BLaER1 treated with 17β-estradiol and CSF1 and Interleukin-3, amounts not matched to agents 10 nM and 100 nM (cell line): ENCODE measurements around the gene DCLK1.
A peak's percentile ranks its signal among the peaks of the same experiment; 100 is the strongest.
"Not testable (repeated sequence)": the region's sequence is repeated elsewhere in the genome, so short reads cannot be mapped to it uniquely, and the experiment has no call there.

Experiments
- H3K27ac ChIP-seq, 11 experiments: shearing (Covaris generic); formaldehyde crosslinking; 2 replicates each; pipeline ENCODE4 v1.8.1; 2022
- H3K27me3 ChIP-seq, 11 experiments: shearing (Covaris generic); formaldehyde crosslinking; 2 replicates each; pipeline ENCODE4 v1.8.1; 2022
- H3K36me3 ChIP-seq, 11 experiments: shearing (Covaris generic); formaldehyde crosslinking; 2 replicates each; pipeline ENCODE4 v1.8.1; 2022
- H3K4me1 ChIP-seq, 10 experiments: shearing (Covaris generic); formaldehyde crosslinking; 2 replicates each; pipeline ENCODE4 v1.8.1; 2022
- H3K4me2 ChIP-seq, 11 experiments: shearing (Covaris generic); formaldehyde crosslinking; 2 replicates each; pipeline ENCODE4 v1.8.1; 2022
- H3K4me3 ChIP-seq, 10 experiments: shearing (Covaris generic); formaldehyde crosslinking; 2 replicates each; pipeline ENCODE4 v1.8.1; 2022
- H3K9ac ChIP-seq, 11 experiments: shearing (Covaris generic); formaldehyde crosslinking; 2 replicates each; pipeline ENCODE4 v1.8.1; 2022
- H3K9me3 ChIP-seq, 11 experiments: shearing (Covaris generic); formaldehyde crosslinking; replicated peaks in 1 of 11; 2 replicates each; pipeline ENCODE4 v1.8.1; 2022
- H4K20me1 ChIP-seq, 11 experiments: shearing (Covaris generic); formaldehyde crosslinking; 2 replicates each; pipeline ENCODE4 v1.8.1; 2022
- Cebpa-rat ChIP-seq, 11 experiments: shearing (Covaris generic); IDR thresholded peaks; 2 replicates each; pipeline ENCODE4 v1.8.1; 2022

DCLK1 gene

DNA sequence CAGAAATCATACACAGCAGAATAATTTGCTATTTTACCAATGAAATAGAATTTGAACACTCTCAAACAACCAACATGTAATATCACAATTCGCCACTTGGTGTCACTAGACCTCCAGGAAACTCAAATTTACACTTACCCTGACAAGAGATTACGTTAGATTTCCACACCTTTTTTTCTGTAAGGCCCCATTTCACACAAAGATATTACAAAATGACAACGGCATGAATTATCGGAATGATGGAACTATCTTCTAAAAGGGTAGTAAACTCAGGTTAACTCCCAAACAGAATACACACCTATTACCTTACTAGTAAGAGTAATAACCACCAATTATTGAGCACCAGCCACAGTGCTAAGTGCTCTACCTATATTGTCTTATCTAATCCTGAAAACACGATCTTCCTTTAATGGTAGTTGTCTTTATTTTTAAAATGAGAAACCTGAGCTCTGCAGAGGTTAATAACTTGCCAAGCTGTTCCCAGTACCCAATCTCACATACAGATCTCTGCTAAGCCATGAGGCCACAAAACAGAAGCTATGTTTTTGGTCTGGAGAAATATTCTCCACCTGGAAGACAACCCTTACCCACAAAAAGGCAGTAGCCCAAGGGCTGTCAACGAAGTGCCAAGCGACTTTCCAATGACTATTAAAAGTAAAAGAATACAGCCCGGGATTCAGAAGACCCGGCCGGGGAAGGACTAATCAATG lies 152.4 kb downstream of the DCLK1 start:
- H3K9me3 ChIP-seq = peaks cover 0 to 29% (median 14%) of the 10 kb centered on the region in 11 experiments; a peak in 16 of 22 replicates
- H3K4me1 ChIP-seq = peaks cover 0 to 30% (median 6%) of the 10 kb centered on the region in 10 experiments; a peak in 12 of 20 replicates
- H3K4me2 ChIP-seq = peak overlapping the region in 3 of 11 experiments; percentile 67 to 69 (median 67); a peak in 6 of 22 replicates
- H4K20me1 ChIP-seq = no peaks in the 10 kb centered on the region
- H3K9ac ChIP-seq = peak overlapping the region in 2 of 11 experiments; percentile 7 to 8; a peak in 1 of 22 replicates
- peak overlapping the region in 4 of 11 experiments; percentile 8 to 58 (median 54); a peak in 5 of 22 replicates for H3K27ac ChIP-seq
- H3K27me3 ChIP-seq = no peaks in the 10 kb centered on the region
- no peaks in the 10 kb centered on the region for H3K36me3 ChIP-seq
- no peak overlapping the region for H3K4me3 ChIP-seq
- no peak for TF ChIP-seq Cebpa-rat (IDR thresholded peaks at IDR 0.05)

DNA sequence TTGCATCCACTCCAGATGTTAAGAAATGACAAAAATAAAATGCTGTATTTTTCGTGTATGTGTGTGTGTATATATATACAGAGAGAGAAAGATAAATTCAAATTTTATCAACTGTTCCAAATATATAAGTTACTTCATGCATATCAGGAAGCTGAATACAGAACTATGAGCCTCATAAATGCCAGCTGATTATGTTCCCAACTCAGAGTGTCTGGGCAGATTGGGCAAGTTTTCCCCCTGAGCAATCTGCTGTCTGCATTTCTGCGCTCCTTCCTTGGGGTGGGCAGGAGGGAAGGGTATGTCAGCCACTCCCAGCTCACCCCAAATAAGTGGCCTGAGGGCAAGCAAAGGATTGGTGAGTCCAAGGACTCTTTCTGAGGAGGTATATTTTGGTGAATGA lies 154.1 kb downstream of the DCLK1 start:
- peaks cover 0 to 30% (median 6%) of the 10 kb centered on the region in 10 experiments; a peak in 12 of 20 replicates for H3K4me1 ChIP-seq
- H3K9ac ChIP-seq = 0 out of 22 replicates have a peak overlapping the region, but pooled peaks of 1 of the 11 experiments have one; percentile 15
- H3K4me2 ChIP-seq = no peak overlapping the region
- no peaks in the 10 kb centered on the region for H3K27me3 ChIP-seq
- H3K4me3 ChIP-seq = no peak overlapping the region
- no peak for TF ChIP-seq Cebpa-rat (IDR thresholded peaks at IDR 0.05)
- H3K27ac ChIP-seq = no peak overlapping the region
- no peaks in the 10 kb centered on the region for H4K20me1 ChIP-seq
- H3K9me3 ChIP-seq = peaks cover 0 to 39% (median 17%) of the 10 kb centered on the region in 11 experiments; a peak in 16 of 22 replicates
- no peaks in the 10 kb centered on the region for H3K36me3 ChIP-seq

DNA sequence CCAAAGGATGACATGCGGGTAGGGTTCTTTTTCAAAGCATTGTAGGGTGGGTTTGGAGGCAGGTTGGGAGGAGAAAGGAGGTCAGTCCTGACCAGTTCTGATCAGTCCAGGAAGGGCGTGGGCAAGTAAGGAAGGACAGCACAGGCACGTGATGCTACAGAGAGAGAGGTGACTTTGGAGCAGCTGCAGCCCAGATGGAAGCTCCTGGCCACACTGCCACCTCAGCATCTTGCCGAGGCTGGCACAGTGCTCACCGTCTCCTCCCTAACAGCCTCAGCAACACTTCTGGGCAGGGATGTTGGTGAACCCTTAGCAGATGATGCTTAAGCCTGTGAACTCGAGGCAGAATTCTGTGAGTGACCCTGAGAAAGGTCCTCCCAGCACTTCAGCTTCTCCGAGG lies 155.1 kb downstream of the DCLK1 start:
- Histone ChIP-seq H3K9me3 (peaks cover 0 to 39% (median 17%) of the 10 kb centered on the region in 11 experiments; a peak in 16 of 22 replicates), H3K27me3 (no peaks in the 10 kb centered on the region), H3K4me2 (peak overlapping the region in 5 of 11 experiments; percentile 5 to 31 (median 9); a peak in 3 of 22 replicates), H3K27ac (no peak overlapping the region), H3K4me1 (peaks cover 0 to 30% (median 6%) of the 10 kb centered on the region in 10 experiments; a peak in 12 of 20 replicates), H3K4me3 (no peak overlapping the region), H3K36me3 (no peaks in the 10 kb centered on the region), H3K9ac (no peak overlapping the region), H4K20me1 (no peaks in the 10 kb centered on the region)
- no peak for TF ChIP-seq Cebpa-rat (IDR thresholded peaks at IDR 0.05)

DNA sequence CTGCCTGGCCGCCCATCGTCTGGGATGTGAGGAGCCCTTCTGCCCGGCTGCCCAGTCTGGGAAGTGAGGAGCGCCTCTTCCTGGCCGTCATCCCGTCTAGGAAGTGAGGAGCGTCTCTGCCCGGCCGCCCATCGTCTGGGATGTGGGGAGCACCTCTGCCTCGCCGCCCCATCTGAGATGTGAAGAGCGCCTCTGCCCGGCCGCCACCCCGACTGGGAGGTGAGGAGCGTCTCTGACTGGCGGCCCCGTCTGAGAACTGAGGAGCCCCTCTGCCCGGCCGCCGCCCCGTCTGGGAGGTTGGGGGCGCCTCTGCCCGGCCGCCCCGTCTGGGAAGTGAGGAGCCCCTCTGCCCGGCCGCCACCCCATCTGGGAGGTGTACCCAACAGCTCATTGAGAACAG lies 164.2 kb downstream of the DCLK1 start:
- H3K9ac ChIP-seq, H3K27ac ChIP-seq, H3K27me3 ChIP-seq, H3K4me2 ChIP-seq, H4K20me1 ChIP-seq, H3K36me3 ChIP-seq, H3K4me3 ChIP-seq: not testable (repeated sequence)
- Histone ChIP-seq H3K9me3 (peaks cover 0 to 13% (median 8%) of the 10 kb centered on the region in 11 experiments; a peak in 13 of 22 replicates), H3K4me1 (peaks cover 0 to 15% (median 0%) of the 10 kb centered on the region in 10 experiments; a peak in 4 of 20 replicates)

DNA sequence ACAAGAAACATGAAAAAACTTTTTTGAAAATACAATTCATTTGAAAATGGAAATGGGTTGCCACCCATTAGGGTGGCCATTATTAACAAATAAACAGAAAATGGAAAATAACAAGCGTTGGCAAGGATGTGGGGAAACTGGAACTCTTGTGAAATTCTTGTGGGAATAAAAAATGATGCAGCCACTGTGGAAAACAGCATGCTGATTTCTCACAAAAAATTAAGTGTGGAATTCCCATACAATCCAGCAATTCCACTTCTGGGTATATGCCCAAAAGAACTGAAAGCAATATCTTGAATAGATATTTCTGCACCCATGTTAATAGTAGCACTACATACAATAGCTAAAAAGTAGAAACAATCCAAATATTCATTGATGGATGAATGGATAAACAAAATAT lies 165.2 kb downstream of the DCLK1 start:
- no peak overlapping the region for H3K27ac ChIP-seq
- no peak overlapping the region for H3K4me2 ChIP-seq
- peaks cover 0 to 15% (median 8%) of the 10 kb centered on the region in 10 experiments; a peak in 12 of 20 replicates for H3K4me1 ChIP-seq
- no peak overlapping the region for H3K9ac ChIP-seq
- peaks cover 0 to 13% (median 8%) of the 10 kb centered on the region in 11 experiments; a peak in 13 of 22 replicates for H3K9me3 ChIP-seq
- no peak for TF ChIP-seq Cebpa-rat (IDR thresholded peaks at IDR 0.05)
- H3K27me3 ChIP-seq = no peaks in the 10 kb centered on the region
- H3K4me3 ChIP-seq = no peak overlapping the region
- H3K36me3 ChIP-seq = no peaks in the 10 kb centered on the region
- H4K20me1 ChIP-seq = no peaks in the 10 kb centered on the region

DNA sequence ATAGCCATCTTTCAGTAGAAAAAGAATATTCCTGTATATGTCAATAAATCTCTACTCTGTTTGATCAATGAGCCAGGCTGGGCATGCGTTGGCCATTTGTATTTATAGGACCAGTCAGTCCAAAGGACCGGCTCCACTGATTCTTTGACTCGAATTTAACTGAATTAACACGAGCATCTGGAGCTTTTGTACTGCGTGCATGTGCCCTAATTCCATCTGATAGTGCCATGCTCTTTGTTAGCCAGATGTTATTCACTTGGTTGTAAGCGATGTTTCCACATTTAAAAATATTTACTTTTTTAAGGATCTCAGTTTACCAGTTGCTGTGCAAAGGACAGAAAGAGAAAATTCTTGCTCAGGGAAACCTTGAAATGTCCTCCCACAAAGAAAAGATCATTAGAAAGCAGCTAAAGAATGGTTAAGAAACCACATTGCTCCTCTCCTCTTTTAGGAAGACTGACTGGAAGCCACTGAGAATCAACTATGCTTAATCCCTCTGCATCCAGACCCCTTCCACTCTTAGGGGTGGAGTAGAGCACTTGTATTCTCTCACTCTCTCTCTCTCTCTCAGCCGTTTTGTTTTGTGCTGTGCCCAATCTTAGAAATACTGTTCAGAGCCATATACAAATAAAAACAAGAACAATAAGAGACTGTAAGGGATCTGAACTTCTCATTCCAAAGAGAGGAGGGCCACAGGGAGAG lies 165.8 kb downstream of the DCLK1 start:
- H3K27me3 ChIP-seq = no peaks in the 10 kb centered on the region
- no peaks in the 10 kb centered on the region for H3K36me3 ChIP-seq
- H3K4me1 ChIP-seq = peaks cover 0 to 15% (median 11%) of the 10 kb centered on the region in 10 experiments; a peak in 12 of 20 replicates
- peaks cover 0 to 13% (median 8%) of the 10 kb centered on the region in 11 experiments; a peak in 13 of 22 replicates for H3K9me3 ChIP-seq
- TF ChIP-seq Cebpa-rat (IDR thresholded peaks at IDR 0.05) = no peak
- H3K4me2 ChIP-seq = no peak overlapping the region
- H3K4me3 ChIP-seq = no peak overlapping the region
- no peak overlapping the region for H3K9ac ChIP-seq
- H4K20me1 ChIP-seq = no peaks in the 10 kb centered on the region
- no peak overlapping the region for H3K27ac ChIP-seq

DNA sequence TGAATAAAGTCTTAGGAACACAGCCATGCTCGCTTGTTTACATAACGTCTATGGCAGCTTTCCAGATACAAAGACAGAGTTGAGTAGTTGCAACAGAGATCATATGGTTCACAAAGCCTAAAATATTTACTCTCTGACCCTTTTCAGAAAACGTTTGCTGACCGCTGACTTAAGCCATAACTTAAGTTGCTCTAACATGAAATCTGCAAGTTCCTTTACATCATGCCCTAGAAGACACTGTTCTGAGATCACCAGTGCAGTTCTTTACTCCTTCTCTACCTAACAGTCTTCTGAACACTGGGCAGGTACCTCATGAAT lies 166.4 kb downstream of the DCLK1 start:
- H3K27me3 ChIP-seq = no peaks in the 10 kb centered on the region
- H3K9me3 ChIP-seq = peaks cover 0 to 11% (median 8%) of the 10 kb centered on the region in 11 experiments; a peak in 13 of 22 replicates
- no peak for TF ChIP-seq Cebpa-rat (IDR thresholded peaks at IDR 0.05)
- H3K4me1 ChIP-seq = peaks cover 0 to 15% (median 11%) of the 10 kb centered on the region in 10 experiments; a peak in 12 of 20 replicates
- H3K4me2 ChIP-seq = peak overlapping the region in 1 of 11 experiments; percentile 23; a peak in 1 of 22 replicates
- H4K20me1 ChIP-seq = no peaks in the 10 kb centered on the region
- H3K9ac ChIP-seq = no peak overlapping the region
- no peak overlapping the region for H3K27ac ChIP-seq
- H3K4me3 ChIP-seq = no peak overlapping the region
- no peaks in the 10 kb centered on the region for H3K36me3 ChIP-seq

DNA sequence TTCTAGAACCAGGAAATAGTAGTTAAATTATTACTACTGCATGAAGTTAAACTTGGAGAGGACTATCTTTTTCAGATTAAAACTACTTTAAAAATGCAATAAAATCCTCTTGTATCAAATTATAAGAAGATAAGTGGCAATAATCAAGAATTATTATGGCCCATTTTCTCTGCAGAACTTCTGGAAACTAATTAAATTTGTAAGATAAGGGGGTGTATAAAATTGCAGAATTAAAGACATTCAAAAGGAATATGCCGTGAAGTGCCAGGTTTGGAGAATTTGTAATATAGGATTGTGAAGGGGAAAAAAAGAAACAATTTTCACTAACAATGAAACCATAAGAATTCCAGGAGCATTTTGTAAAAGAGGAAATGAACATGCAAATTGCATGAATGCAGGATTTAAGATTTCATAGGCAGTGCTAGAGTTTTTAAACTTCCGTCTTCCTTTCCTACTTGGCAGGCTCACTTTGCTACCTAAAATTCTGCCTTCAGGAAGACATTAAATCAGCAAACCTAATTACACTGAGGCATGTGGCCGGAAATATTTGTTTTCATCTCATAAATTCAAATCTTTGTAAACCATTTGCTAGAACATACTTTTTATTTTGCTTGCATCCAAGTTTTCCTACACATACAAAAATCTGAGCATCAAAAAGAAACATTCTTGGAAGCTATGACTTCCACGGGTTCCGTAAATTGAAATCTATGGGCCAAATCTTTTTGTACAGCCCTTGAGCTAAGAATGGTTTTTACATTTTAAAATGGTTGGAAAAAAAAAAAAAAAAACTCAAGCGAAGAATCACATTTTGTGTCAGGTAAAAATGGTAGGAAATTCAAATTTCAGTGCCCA lies 166.9 kb downstream of the DCLK1 start:
- H3K9ac ChIP-seq = no peak overlapping the region
- H3K27ac ChIP-seq = no peak overlapping the region
- H3K4me2 ChIP-seq = peak overlapping the region in 3 of 11 experiments; percentile 23 to 47 (median 33); a peak in 4 of 22 replicates
- no peak overlapping the region for H3K4me3 ChIP-seq
- peaks cover 0 to 15% (median 11%) of the 10 kb centered on the region in 10 experiments; a peak in 12 of 20 replicates for H3K4me1 ChIP-seq
- H4K20me1 ChIP-seq = no peaks in the 10 kb centered on the region
- peaks cover 0 to 10% (median 5%) of the 10 kb centered on the region in 11 experiments; a peak in 12 of 22 replicates for H3K9me3 ChIP-seq
- TF ChIP-seq Cebpa-rat (IDR thresholded peaks at IDR 0.05) = no peak
- no peaks in the 10 kb centered on the region for H3K36me3 ChIP-seq
- no peaks in the 10 kb centered on the region for H3K27me3 ChIP-seq
